ENCODE measurements around the gene NDRG3.

Gene NDRG3

GRCh38 chr20:36631646-36632045 lies 114.2 kb downstream of the NDRG3 start:
- H3K36me3 Mint-ChIP-seq (ENCODE audit: low read depth): no peaks in the 10 kb centered on the region
- peaks cover 3% of the 10 kb centered on the region for H3K27me3 Mint-ChIP-seq (ENCODE audit: low read depth)
- TF ChIP-seq, protein P1, sequence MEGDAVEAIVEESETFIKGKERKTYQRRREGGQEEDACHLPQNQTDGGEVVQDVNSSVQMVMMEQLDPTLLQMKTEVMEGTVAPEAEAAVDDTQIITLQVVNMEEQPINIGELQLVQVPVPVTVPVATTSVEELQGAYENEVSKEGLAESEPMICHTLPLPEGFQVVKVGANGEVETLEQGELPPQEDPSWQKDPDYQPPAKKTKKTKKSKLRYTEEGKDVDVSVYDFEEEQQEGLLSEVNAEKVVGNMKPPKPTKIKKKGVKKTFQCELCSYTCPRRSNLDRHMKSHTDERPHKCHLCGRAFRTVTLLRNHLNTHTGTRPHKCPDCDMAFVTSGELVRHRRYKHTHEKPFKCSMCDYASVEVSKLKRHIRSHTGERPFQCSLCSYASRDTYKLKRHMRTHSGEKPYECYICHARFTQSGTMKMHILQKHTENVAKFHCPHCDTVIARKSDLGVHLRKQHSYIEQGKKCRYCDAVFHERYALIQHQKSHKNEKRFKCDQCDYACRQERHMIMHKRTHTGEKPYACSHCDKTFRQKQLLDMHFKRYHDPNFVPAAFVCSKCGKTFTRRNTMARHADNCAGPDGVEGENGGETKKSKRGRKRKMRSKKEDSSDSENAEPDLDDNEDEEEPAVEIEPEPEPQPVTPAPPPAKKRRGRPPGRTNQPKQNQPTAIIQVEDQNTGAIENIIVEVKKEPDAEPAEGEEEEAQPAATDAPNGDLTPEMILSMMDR (IDR thresholded peaks at IDR 0.05; ENCODE audit: unreplicated experiment in 3 of 3): no peak
- H3K4me1 Mint-ChIP-seq: no peaks in the 10 kb centered on the region
- H3K9me3 Mint-ChIP-seq: no peaks in the 10 kb centered on the region
- H3K4me3 Mint-ChIP-seq: no peak overlapping the region
- no peak overlapping the region for H3K27ac Mint-ChIP-seq

GRCh38 chr20:36629719-36630681 lies 115.9 kb downstream of the NDRG3 start:
- H3K4me1 Mint-ChIP-seq: no peaks in the 10 kb centered on the region
- no peaks in the 10 kb centered on the region for H3K36me3 Mint-ChIP-seq (ENCODE audit: low read depth)
- no peaks in the 10 kb centered on the region for H3K27me3 Mint-ChIP-seq (ENCODE audit: low read depth)
- TF ChIP-seq, protein P1 (IDR thresholded peaks at IDR 0.05; ENCODE audit: unreplicated experiment in 3 of 3): no peak
- H3K4me3 Mint-ChIP-seq: no peak overlapping the region
- H3K9me3 Mint-ChIP-seq: no peaks in the 10 kb centered on the region
- no peak overlapping the region for H3K27ac Mint-ChIP-seq

DNA sequence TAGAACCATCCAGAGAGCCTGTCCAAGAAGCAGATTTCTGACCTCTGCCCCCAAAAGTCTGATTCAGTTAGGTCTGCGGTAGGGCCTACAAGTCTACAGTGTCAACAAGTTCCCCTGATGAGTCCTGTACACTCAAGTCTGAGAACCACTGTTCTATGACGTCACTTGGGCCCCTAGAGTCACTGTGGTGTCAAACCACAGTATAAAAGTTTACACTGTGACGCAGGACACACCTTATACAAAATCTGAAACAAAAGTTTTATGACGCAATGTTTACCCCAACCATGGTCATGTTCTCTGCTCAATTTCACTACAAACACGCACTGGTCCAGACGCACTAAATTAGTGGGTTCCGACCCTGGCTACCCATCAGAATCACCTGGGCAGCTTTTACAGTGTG lies 117.8 kb downstream of the NDRG3 start:
- TF ChIP-seq, protein P1 (IDR thresholded peaks at IDR 0.05; ENCODE audit: unreplicated experiment in 3 of 3): no peak
- Mint-ChIP-seq H3K4me1 (no peaks in the 10 kb centered on the region), H3K9me3 (no peaks in the 10 kb centered on the region)

DNA sequence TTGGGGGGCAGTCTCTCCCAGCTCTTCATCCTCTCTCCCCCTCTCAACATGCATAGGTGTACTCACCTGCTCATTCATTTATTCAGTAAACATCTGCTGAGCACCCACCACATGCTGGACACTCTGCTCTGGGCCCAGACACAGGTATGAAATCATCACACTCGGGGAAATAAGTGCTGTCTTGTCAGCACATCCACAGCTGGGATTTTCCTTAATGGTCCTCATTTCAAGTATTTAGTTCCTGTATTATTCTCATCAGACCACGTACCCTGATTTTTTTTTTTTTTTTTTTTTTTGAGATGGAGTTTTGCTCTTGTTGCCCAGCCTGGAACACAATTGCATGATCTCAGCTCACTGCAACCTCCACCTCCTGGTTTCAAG lies 121.0 kb downstream of the NDRG3 start:
- TF ChIP-seq, protein P1 (IDR thresholded peaks at IDR 0.05; ENCODE audit: unreplicated experiment in 3 of 3): no peak
- Mint-ChIP-seq H3K9me3 (no peaks in the 10 kb centered on the region), H3K27me3 (ENCODE audit: low read depth) (no peaks in the 10 kb centered on the region), H3K4me1 (no peaks in the 10 kb centered on the region), H3K27ac (no peak overlapping the region), H3K36me3 (ENCODE audit: low read depth) (no peaks in the 10 kb centered on the region), H3K4me3 (no peak overlapping the region)

More for the DNA sequence above, 117.8 kb downstream of the NDRG3 start:
- Mint-ChIP-seq H3K27me3 (ENCODE audit: low read depth) (no peaks in the 10 kb centered on the region), H3K27ac (no peak overlapping the region), H3K36me3 (ENCODE audit: low read depth) (no peaks in the 10 kb centered on the region), H3K4me3 (no peak overlapping the region)

- Mint-ChIP-seq H3K4me3 (no peak overlapping the region), H3K36me3 (ENCODE audit: low read depth) (no peaks in the 10 kb centered on the region), H3K9me3 (no peaks in the 10 kb centered on the region), H3K4me1 (no peaks in the 10 kb centered on the region), H3K27me3 (ENCODE audit: low read depth) (no peaks in the 10 kb centered on the region), H3K27ac (peak overlapping the region in 1 of 3 experiments; percentile 11)
- TF ChIP-seq, protein P1 (IDR thresholded peaks at IDR 0.05; ENCODE audit: unreplicated experiment in 3 of 3): no peak
Measured at GRCh38 chr20:36624068-36624943, 121.6 kb downstream of the NDRG3 start.
